Karpas-422 (cell line): Measurements from ENCODE around the gene FPR1. TPM values are rescaled to one million over a fixed set of nuclear protein-coding genes. Genes with fewer than 3 reads are reported as not detected.

Experiments
- DNase-seq: peaks from one replicate; pipeline ENCODE4 v3.0.0-alpha.2; 2015
- H2AFZ ChIP-seq: fragments of 200-600 bp; sonication (generic); 2 replicates; pipeline ENCODE4 v1.6.1; 2014; ENCODE audit warnings: antibody characterized with exemption, low read length, mixed read lengths
- H3K27ac ChIP-seq: fragments of 200-600 bp; sonication (generic); 2 replicates; pipeline ENCODE4 v1.5.1; 2014; ENCODE audit warnings: mild to moderate bottlenecking, low read length, moderate library complexity
- H3K27me3 ChIP-seq: fragments of 200-600 bp; sonication (generic); 2 replicates; pipeline ENCODE4 v1.6.1; 2014; ENCODE audit warnings: low read length, mixed read lengths
- H3K36me3 ChIP-seq: fragments of 200-600 bp; sonication (generic); 2 replicates; pipeline ENCODE4 v1.6.1; 2014; ENCODE audit warnings: low read length, mixed read lengths; ENCODE audit not compliant: insufficient read depth
- H3K4me1 ChIP-seq: fragments of 200-600 bp; sonication (generic); 2 replicates; pipeline ENCODE4 v1.6.1; 2014; ENCODE audit warnings: mild to moderate bottlenecking, low read length, mixed read lengths
- H3K4me2 ChIP-seq: fragments of 200-600 bp; sonication (generic); 2 replicates; pipeline ENCODE4 v1.6.1; 2014; ENCODE audit warnings: low read length, low read depth, mild to moderate bottlenecking; ENCODE audit not compliant: poor library complexity, severe bottlenecking
- H3K4me3 ChIP-seq: fragments of 200-600 bp; sonication (generic); 2 replicates; pipeline ENCODE4 v1.5.1; 2014; ENCODE audit warnings: mild to moderate bottlenecking, antibody characterized with exemption, low read length, mixed read lengths
- H3K79me2 ChIP-seq: fragments of 200-600 bp; sonication (generic); 2 replicates; pipeline ENCODE4 v1.6.1; 2014; ENCODE audit warnings: mild to moderate bottlenecking, low read length, mixed read lengths
- H3K9ac ChIP-seq: fragments of 200-600 bp; sonication (generic); 2 replicates; pipeline ENCODE4 v1.6.0; 2014; ENCODE audit warnings: low read length
- H3K9me2 ChIP-seq: fragments of 200-600 bp; sonication (generic), shearing (Covaris generic); replicated peaks from 2 replicates; pipeline ENCODE4 v1.6.0; 2014; ENCODE audit warnings: mild to moderate bottlenecking, low read length, moderate library complexity; ENCODE audit not compliant: insufficient read depth
- H3K9me3 ChIP-seq: fragments of 300-700, 200-600 bp; sonication (generic); 2 replicates; pipeline ENCODE4 v1.6.1; 2014; ENCODE audit warnings: low read length, mixed read lengths
- H4K20me1 ChIP-seq: fragments of 200-600 bp; sonication (generic); 2 replicates; pipeline ENCODE4 v1.6.1; 2014; ENCODE audit warnings: mild to moderate bottlenecking, antibody characterized with exemption, low read length, low read depth; ENCODE audit not compliant: insufficient read depth
- total RNA-seq: library from RNA; depleted of rRNA; stranded (reverse); fragments of >200 nt; shearing (Covaris generic); gene quantifications from 2 replicates; pipeline ENCODE4 v1.2.3, GENCODE V29; 2014; ENCODE audit warnings: low replicate concordance

The FPR1 gene
- total RNA-seq, 1 experiment from 2014 or later: 14.8 TPM

GRCh38 chr19:51712461-51713081 lies 39.1 kb downstream of the FPR1 start:
- H3K9ac ChIP-seq: peak overlapping the region; percentile 31
- H3K4me3 ChIP-seq: peak overlapping the region; percentile 2; the same call in 1 of the 2 replicates
- peak; percentile 92 for DNase-seq
- H3K27ac ChIP-seq: peak overlapping the region; percentile 92
- no peaks in the 10 kb centered on the region for H4K20me1 ChIP-seq
- no peak overlapping the region for H2AFZ ChIP-seq
- no peaks in the 10 kb centered on the region for H3K9me3 ChIP-seq
- H3K4me1 ChIP-seq: peaks cover 48% of the 10 kb centered on the region
- no peaks in the 10 kb centered on the region for H3K27me3 ChIP-seq
- H3K36me3 ChIP-seq: no peaks in the 10 kb centered on the region
- H3K4me2 ChIP-seq: peak overlapping the region; percentile 46
- no peaks in the 10 kb centered on the region for H3K79me2 ChIP-seq
- H3K9me2 ChIP-seq: no peaks in the 10 kb centered on the region

GRCh38 chr19:51711702-51712101 lies 40.0 kb downstream of the FPR1 start:
- Histone ChIP-seq H3K27ac (peak overlapping the region; percentile 92), H3K4me3 (peak overlapping the region; percentile 9; the same call in 1 of the 2 replicates), H3K9ac (peak overlapping the region; percentile 6; the same call in 1 of the 2 replicates), H3K4me1 (peaks cover 48% of the 10 kb centered on the region), H2AFZ (no peak overlapping the region), H3K79me2 (no peaks in the 10 kb centered on the region), H3K4me2 (peak overlapping the region; percentile 46), H3K36me3 (peaks cover 3% of the 10 kb centered on the region; the same call in 1 of the 2 replicates), H3K27me3 (no peaks in the 10 kb centered on the region), H3K9me3 (no peaks in the 10 kb centered on the region), H4K20me1 (no peaks in the 10 kb centered on the region), H3K9me2 (no peaks in the 10 kb centered on the region)
- DNase-seq: peak; percentile 79

GRCh38 chr19:51710163-51710562 lies 41.5 kb downstream of the FPR1 start:
- H3K9me3 ChIP-seq: no peaks in the 10 kb centered on the region
- H2AFZ ChIP-seq: no peak overlapping the region
- no peak overlapping the region for H3K4me3 ChIP-seq
- H3K9ac ChIP-seq: no peak overlapping the region; the same call in 1 of the 2 replicates
- peaks cover 6% of the 10 kb centered on the region for H3K79me2 ChIP-seq
- H3K4me2 ChIP-seq: peak overlapping the region; percentile 46
- H3K36me3 ChIP-seq: peaks cover 12% of the 10 kb centered on the region
- peaks cover 57% of the 10 kb centered on the region for H3K4me1 ChIP-seq
- H4K20me1 ChIP-seq: no peaks in the 10 kb centered on the region; the same call in 1 of the 2 replicates
- H3K27ac ChIP-seq: peak overlapping the region; percentile 92
- no peaks in the 10 kb centered on the region for H3K9me2 ChIP-seq
- no peaks in the 10 kb centered on the region for H3K27me3 ChIP-seq
- DNase-seq: peak; percentile 55

GRCh38 chr19:51709575-51709974 lies 42.1 kb downstream of the FPR1 start:
- Histone ChIP-seq H3K79me2 (peaks cover 12% of the 10 kb centered on the region), H3K9ac (no peak overlapping the region), H3K9me2 (no peaks in the 10 kb centered on the region), H3K36me3 (peaks cover 15% of the 10 kb centered on the region), H4K20me1 (no peaks in the 10 kb centered on the region; the same call in 1 of the 2 replicates), H3K27me3 (no peaks in the 10 kb centered on the region), H3K27ac (peak overlapping the region; percentile 92), H3K4me2 (no peak overlapping the region), H3K4me1 (peaks cover 57% of the 10 kb centered on the region), H3K4me3 (no peak overlapping the region), H2AFZ (no peak overlapping the region), H3K9me3 (no peaks in the 10 kb centered on the region)
- peak; percentile 51 for DNase-seq

- no peak overlapping the region for H3K9ac ChIP-seq
- peaks cover 15% of the 10 kb centered on the region for H3K36me3 ChIP-seq
- peak; percentile 50 for DNase-seq
- peaks cover 56% of the 10 kb centered on the region for H3K4me1 ChIP-seq
- peaks cover 16% of the 10 kb centered on the region for H3K79me2 ChIP-seq
- no peak overlapping the region for H2AFZ ChIP-seq
- H3K27me3 ChIP-seq: no peaks in the 10 kb centered on the region
- no peaks in the 10 kb centered on the region; the same call in 1 of the 2 replicates for H4K20me1 ChIP-seq
- no peak overlapping the region for H3K4me2 ChIP-seq
- H3K4me3 ChIP-seq: no peak overlapping the region
- H3K9me3 ChIP-seq: no peaks in the 10 kb centered on the region
- peak overlapping the region; percentile 92 for H3K27ac ChIP-seq
- H3K9me2 ChIP-seq: no peaks in the 10 kb centered on the region
These were observed 42.9 kb downstream of the FPR1 start for GRCh38 chr19:51708811-51709210.

- no peak overlapping the region for H3K27ac ChIP-seq
- no peak overlapping the region for H2AFZ ChIP-seq
- no peak overlapping the region for H3K9ac ChIP-seq
- H3K36me3 ChIP-seq: peaks cover 15% of the 10 kb centered on the region
- H3K4me1 ChIP-seq: peaks cover 49% of the 10 kb centered on the region
- H3K4me2 ChIP-seq: no peak overlapping the region
- no peaks in the 10 kb centered on the region for H3K27me3 ChIP-seq
- H4K20me1 ChIP-seq: no peaks in the 10 kb centered on the region; the same call in 1 of the 2 replicates
- DNase-seq: no peak
- no peak overlapping the region for H3K4me3 ChIP-seq
- no peaks in the 10 kb centered on the region for H3K9me2 ChIP-seq
- no peaks in the 10 kb centered on the region for H3K9me3 ChIP-seq
- H3K79me2 ChIP-seq: peaks cover 16% of the 10 kb centered on the region
These were observed 44.8 kb downstream of the FPR1 start for GRCh38 chr19:51706885-51707284.

- H3K4me3 ChIP-seq: no peak overlapping the region
- peaks cover 43% of the 10 kb centered on the region for H3K4me1 ChIP-seq
- no peaks in the 10 kb centered on the region for H3K27me3 ChIP-seq
- no peaks in the 10 kb centered on the region for H3K9me2 ChIP-seq
- peaks cover 15% of the 10 kb centered on the region for H3K36me3 ChIP-seq
- H4K20me1 ChIP-seq: no peaks in the 10 kb centered on the region; the same call in 1 of the 2 replicates
- H3K79me2 ChIP-seq: peaks cover 16% of the 10 kb centered on the region
- peak overlapping the region; percentile 92 for H3K27ac ChIP-seq
- H3K9ac ChIP-seq: no peak overlapping the region
- DNase-seq: no peak
- no peaks in the 10 kb centered on the region for H3K9me3 ChIP-seq
- no peak overlapping the region for H3K4me2 ChIP-seq
- no peak overlapping the region for H2AFZ ChIP-seq
These were observed 45.4 kb downstream of the FPR1 start for GRCh38 chr19:51706296-51706695.

- no peak for DNase-seq
- Histone ChIP-seq H3K9ac (peak overlapping the region; percentile 100), H3K4me2 (peak overlapping the region; percentile 87), H2AFZ (no peak overlapping the region), H3K27me3 (no peaks in the 10 kb centered on the region), H3K9me2 (no peaks in the 10 kb centered on the region), H3K79me2 (peaks cover 16% of the 10 kb centered on the region), H3K27ac (peak overlapping the region; percentile 92), H4K20me1 (no peaks in the 10 kb centered on the region; the same call in 1 of the 2 replicates), H3K9me3 (no peaks in the 10 kb centered on the region), H3K4me3 (peak overlapping the region; percentile 99), H3K36me3 (peaks cover 15% of the 10 kb centered on the region), H3K4me1 (peaks cover 27% of the 10 kb centered on the region)
These were observed 47.1 kb downstream of the FPR1 start for GRCh38 chr19:51704626-51705025.
